Heart left ventricle (tissue), 13 donors: Measurements from ENCODE around the gene ZBTB39.

Experiments used
- CTCF ChIP-seq, 12 donors: fragments of 200-600 bp; sonication (generic) in 4 of 12; IDR thresholded peaks; one replicate each; pipeline versions ENCODE4 v1.5.0 to v1.8.0; 2018 to 2022; ENCODE audit warnings: antibody characterized with exemption in 12 of 12, mild to moderate bottlenecking in 5 of 12
- POLR2A ChIP-seq, 2 donors: fragments of 450-650 bp; IDR thresholded peaks; one replicate each; pipeline ENCODE4 v1.6.1; 2017; ENCODE audit warnings: antibody characterized with exemption in 2 of 2, mild to moderate bottlenecking in 2 of 2, moderate library complexity in 2 of 2
- donor health status: ischemic (EF 13 %, LVEDD 7.1; RV severe dilation, severe dysfunction).
- donor health status: DM: no; HTN: yes; CAD: no.
- donor health status: DM: no; HTN: no; CAD: no.
- donor health status: ischemic (EF 25% LVEDD 6.9; RV normal size, moderate dysfunction).
- donor health status: ischemic (EF 25% LVEDD 5.7; RV mildly dilated, moderate dysfunction).
- donor health status: ischemic (EF 35%, LVEDD 5.7; RV mildly dilated, moderate dysfunction).
- donor health status: nonischemic (EF 11% LVEDD 7.7; RV severe dilation, severe dysfunction).
- donor health status: DM: yes; HTN: yes; CAD: no.
- donor health status: PGD.
- donor health status: ischemic (EF 29% LVEDD 5.4; RV normal size, mild dysfunction).
- donor health status: nonischemic (EF 23%, LVEDD 6.1; RV moderate dilation, normal function).

GRCh38 chr12:56989861-56990610, 16.3 kb downstream of the ZBTB39 start:
- TF ChIP-seq POLR2A (IDR thresholded peaks at IDR 0.05) (no peak), CTCF (IDR thresholded peaks at IDR 0.05) (no peak)
